Measurements from ENCODE around the gene PLPPR4.

GRCh38 chr1:99236756-99237155 lies 27.5 kb upstream of the PLPPR4 start:
- TF ChIP-seq, protein P1, sequence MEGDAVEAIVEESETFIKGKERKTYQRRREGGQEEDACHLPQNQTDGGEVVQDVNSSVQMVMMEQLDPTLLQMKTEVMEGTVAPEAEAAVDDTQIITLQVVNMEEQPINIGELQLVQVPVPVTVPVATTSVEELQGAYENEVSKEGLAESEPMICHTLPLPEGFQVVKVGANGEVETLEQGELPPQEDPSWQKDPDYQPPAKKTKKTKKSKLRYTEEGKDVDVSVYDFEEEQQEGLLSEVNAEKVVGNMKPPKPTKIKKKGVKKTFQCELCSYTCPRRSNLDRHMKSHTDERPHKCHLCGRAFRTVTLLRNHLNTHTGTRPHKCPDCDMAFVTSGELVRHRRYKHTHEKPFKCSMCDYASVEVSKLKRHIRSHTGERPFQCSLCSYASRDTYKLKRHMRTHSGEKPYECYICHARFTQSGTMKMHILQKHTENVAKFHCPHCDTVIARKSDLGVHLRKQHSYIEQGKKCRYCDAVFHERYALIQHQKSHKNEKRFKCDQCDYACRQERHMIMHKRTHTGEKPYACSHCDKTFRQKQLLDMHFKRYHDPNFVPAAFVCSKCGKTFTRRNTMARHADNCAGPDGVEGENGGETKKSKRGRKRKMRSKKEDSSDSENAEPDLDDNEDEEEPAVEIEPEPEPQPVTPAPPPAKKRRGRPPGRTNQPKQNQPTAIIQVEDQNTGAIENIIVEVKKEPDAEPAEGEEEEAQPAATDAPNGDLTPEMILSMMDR (IDR thresholded peaks at IDR 0.05) = no peak
- TF ChIP-seq POLR2A (IDR thresholded peaks at IDR 0.05) = no peak
